Fibroblast of skin of scalp (primary cell): Measurements from ENCODE around the gene SHROOM3.
"Not testable (repeated sequence)": the region's sequence is repeated elsewhere in the genome, so short reads cannot be mapped to it uniquely, and the experiment has no call there.

Experiments used
- DNase-seq: peaks from one replicate; pipeline ENCODE4 v3.0.0-alpha.2; 2013

SHROOM3 gene

DNA sequence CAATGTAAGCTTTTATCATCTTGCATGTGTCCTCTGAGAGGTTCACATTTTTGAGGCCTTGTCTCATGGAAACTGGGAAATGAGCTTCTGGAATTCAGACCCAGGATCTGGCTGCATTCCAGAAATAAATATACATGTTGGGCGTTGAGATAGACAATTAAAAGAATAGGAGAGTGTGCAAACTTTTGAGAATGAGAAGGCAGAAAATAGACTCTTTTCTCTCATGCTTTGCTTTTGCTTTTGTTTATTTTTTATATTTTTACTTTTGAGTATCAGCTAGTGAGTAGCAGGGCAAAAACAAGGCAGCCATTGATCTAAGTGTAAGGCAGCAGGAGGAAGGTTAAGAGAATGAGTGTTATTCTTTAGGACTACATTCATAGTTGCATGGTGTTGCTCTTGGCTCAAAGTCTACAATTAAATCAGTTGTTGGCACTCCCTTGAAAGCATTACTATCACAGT lies 12.4 kb downstream of the SHROOM3 start:
- peak; percentile 92 for DNase-seq

DNA sequence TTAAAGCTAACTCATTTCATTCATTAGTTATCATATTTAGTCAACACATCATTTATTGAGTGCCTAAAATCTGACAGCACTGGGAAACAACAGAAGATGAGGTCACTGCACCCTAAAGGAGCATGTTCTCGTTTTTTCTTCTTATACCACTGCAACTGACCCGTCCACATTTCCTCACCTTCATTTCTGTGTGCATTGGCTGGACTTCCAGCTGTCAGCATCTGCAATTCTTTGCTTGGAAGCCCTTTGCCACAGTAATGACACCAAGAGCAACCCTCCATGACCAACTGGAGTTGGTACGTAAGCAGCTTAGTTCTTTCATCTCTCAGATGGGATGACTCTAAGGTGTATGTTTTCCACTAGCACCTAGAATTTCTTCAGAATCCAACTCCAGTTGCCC lies 13.2 kb downstream of the SHROOM3 start:
- no peak for DNase-seq

DNA sequence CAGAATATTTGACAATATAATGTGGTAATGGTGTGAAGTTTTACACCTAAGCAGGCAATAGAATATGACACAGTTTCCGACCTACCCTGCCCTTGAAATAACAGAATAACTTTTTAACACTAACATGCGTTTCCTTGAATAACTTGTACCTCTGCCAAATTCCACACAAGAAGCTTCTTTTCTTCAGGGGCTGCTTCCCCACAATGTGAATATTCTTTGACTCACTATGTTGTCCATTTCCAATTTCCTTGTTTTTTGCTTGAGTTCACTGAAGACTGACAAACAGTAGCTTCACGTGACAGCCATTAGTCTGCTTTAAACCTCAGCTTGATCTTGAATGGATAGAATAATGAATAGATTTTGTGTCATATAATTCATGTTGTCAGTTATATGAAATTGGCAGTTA lies 14.3 kb downstream of the SHROOM3 start:
- DNase-seq = peak; percentile 74

DNA sequence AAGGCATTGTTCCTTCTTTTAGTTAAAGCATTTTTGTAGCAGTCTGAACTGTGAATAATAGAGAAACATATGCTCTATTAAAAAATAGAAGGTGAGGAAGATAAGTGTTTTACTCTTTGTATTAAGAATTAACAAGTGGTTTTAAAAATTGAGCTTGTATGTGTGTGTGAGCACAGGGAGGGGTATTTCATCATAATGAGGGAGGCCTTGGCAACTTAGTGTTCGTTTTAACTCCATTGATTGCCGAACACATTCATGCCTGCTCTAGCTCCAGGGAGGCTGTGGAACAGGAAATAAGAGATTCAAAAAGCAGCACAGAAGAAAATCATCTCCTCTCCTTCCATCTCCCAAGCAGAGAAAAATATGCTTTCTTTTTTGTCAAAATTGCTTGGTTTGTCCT lies 14.8 kb downstream of the SHROOM3 start:
- DNase-seq = peak; percentile 41

DNA sequence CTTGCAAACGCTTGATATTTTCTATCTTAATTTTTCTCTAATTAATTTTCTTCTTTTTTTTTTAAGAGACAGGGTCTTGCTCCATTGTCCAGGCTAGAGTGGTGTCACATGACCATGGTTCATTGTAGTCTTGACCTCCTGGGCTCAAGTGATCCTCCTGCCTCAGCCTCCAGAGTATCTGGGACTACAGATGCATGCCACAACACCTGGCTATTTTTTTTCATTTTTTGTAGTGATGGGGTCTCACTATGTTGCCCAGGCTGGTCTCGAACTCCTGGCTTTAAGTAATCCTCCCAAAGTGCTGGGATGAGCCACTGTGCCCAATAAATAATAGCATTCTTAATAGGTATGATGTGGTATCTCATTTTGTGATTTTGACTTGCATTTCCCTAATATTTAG lies 18.2 kb downstream of the SHROOM3 start:
- DNase-seq = no peak

DNA sequence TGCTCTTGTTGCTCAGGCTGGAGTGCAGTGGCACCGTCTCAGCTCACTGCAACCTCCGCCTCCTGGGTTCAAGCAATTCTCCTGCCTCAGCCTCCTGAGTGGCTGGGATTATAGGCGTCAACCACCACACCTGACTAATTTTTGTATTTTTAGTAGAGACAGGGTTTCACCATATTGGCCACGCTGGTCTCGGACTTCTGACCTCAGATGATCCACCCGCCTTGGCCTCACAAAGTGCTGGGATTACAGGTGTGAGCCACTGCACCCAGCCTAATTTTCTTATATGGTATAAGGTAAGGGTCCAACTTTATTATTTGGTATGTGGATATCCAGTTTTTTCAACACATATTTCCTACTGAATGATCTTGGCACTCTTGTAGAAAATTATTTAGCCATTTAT lies 19.0 kb downstream of the SHROOM3 start:
- not testable (repeated sequence) for DNase-seq

DNA sequence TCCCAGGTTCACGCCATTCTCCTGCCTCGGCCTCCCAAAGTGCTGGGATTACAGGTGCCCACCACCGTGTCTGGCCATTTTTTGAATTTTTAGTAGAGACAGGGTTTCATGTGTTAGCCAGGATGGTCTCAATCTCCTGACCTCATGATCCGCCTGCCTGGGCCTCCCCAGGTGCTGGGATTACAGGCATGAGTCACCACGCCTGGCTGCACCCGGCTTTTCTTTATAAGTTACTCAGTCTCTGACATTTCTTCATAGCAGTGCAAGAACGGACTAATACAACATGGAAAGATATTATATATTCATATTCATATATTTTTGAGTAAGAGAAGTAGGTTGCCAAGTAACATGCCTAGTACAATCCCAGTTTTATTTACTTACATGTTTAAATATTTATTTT lies 22.9 kb downstream of the SHROOM3 start:
- DNase-seq = no peak

DNA sequence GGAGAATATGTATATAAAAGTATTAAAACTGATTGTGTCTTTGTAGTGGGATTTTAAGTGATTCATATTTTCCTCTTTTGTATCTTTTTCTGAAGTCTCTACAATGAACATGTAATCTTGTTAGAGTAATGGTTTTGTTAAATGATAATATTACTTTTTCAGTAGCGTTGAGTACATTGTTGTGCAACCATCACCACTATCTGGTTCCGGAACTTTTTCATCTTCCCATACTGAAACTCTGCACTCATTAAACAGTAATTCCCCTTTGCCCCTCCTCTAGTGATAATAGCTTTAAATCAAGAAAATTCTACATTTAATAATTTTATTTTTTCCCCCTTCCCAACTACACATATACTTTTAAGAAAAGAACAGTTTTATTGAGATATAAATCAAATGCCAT lies 23.3 kb downstream of the SHROOM3 start:
- no peak for DNase-seq

DNA sequence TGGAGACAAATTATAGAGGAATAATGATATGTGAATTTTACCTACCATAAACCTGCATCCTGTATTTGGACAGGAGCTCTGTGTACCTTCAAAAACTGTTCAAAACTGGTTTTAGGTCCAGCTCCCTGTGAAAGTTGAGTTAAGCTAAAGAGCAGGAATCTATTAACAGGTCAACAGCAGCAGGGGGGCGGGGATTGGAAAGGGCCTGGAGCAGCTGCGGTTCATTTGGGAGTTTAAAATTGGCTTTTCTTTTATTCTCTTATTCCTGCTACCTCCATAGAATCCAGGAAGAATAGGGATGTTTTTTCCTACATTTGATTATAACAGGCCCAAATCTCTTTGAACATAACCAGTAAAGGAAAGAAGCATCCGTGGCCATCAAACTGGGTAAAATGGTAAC lies 23.8 kb downstream of the SHROOM3 start:
- DNase-seq = peak; percentile 56

DNA sequence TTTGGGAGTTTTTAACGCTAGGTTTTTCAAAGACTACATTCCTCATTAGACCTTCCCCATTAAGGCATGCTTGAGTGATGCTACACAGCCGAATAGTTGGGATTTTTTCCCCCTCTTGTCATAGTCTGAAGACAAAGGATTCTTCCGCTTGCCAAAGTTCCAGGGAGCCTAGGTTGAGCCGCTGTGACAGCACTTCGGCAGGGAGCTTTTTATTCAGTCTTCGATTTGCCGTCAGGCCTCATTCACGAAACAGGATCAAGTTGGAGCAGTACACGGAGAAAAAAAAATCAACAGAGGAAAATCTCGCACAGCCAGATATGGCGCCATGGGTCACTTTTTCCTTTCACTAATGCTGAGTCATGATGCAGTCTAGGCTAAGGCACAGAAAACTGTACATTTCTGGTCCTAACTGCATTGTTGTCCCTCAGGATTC lies 24.3 kb downstream of the SHROOM3 start:
- peak; percentile 95 for DNase-seq

DNA sequence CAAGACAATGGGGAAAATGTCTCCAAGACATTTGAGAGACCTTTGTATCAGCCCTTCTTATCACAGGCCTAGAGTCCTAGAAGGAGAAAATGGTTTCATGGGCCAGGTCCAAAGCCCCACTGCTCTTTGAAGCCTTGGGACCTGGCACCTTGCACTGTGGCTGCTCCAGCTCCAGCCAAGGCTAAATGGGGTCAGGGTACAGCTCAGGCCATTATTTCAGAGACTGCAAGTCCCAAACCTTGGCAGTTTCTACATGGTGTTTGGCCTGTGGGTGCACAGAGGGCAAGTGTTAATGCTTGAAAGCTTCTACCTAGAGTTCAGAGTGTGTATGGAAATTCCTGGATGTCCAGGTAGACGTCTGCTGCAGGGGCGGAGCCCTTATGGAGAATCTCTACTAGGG lies 28.5 kb downstream of the SHROOM3 start:
- DNase-seq = no peak

DNA sequence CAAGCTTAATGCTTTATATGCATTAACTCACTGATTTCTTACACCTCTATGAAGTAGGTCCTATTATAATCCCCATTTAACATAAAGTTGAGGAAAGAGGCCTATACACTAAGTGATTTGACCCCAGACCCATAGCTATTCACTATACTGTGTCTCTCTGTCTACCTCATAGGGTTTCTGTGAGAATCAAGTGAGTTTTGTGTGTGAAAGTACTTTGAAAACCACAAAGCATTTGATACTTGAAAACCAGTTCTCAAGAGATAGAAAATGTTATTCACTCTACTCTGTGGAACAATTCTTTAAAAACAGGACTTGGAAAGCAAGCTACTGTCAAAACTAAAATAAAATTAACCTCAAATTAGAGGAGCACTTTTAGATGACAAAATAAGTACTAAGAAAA lies 35.0 kb downstream of the SHROOM3 start:
- no peak for DNase-seq

DNA sequence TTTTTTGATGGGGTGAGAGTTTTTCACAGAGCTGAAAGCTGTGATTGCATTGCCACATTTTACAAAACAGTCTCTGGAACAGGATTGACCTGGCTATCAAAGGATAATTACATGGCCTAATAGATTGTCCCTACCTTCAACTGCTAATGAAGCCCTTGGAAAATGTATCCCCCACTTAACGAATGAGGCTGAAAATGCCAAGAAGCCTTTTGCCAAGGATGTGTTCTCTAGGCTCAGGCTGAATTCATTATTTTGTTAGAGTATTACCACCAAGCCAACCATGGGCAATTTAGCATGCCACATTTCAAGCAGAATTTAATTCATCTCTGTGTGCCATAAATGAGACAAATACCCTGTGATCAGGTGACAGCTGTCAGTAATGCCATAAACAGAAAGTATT lies 35.5 kb downstream of the SHROOM3 start:
- no peak for DNase-seq

DNA sequence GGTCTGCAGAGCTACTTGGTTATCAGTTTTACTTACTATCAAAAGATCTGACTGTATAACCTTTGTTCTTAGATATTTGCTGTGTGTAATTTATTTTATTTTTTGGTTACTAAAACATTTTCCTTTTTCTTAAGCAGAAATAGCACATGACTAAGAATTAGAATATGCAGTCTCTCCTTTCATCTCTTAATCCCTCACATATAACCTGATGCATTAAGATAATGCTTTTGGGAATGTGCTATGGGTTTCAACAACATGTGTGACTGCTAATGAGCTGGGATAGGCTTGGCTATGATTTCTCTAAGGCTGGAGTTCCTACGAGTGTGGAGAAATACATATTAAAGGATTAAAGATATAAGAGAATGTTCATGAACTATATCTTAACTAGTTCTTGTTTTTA lies 41.5 kb downstream of the SHROOM3 start:
- no peak for DNase-seq

DNA sequence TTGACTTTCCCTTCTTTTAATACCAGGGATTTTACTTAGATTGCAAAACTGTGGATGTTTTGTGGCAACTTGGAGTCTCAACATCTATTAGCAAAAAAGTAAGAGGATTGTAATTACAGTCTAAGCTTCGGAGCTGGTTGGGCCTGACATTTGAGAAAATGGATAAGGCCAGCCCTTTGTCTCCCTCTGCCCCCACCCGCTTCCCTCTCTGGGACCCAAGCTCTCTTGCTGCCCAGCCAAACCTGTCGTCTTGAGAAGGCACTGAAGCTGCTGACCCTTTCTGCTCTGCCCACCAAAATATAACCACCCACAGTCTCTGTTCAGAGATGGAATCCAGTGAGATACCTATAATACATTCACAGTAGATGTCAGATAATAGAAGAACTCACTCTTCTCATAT lies 49.6 kb downstream of the SHROOM3 start:
- no peak for DNase-seq

DNA sequence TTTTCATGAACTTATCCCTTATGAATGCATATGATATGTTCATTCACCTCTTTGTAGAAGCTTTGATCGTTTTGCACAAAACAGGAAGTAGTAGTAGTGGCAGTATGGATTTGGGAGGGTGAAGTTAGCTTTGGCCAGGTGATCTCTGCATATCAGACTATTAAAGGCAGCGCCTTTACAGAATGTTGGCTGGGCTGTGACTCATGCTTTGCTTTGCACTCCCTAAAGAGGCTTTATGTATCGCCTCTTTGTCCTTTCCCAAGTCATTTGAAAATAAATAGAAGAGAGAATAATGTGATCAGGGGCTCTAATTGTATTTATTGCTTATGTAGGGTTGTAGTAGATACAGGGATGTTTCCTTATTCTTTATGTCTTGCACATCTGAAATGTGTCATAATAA lies 50.4 kb downstream of the SHROOM3 start:
- no peak for DNase-seq

DNA sequence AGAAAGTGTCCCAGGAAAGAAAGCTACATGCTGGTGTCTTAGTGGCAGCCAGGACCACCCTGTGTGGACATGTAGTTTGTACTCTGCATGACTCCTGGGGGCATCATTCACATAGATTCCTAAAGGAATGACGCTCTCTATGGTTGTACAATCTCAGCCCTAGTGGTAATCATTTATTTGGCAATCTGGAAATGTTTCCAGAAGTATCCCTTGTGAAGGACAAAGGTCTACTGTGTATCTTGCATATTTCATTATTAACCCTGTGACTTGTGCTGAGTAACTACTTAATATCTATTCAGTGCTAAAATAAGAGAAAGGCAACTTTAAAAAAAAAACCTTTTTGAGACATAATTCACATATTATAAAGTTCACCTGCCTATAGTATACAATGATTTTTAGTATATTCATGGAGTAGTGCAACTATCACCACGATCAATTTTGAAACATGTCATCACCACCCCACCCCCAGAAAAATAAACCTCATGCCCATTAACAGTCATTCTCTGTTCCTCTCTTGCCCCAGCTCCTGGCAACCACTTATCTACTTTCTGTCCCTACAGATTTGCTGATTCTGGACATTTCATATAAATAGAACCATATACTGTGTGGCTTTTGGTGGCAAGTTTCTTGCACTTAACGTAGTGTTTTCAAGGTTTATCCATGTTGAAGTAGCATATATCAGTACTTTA lies 51.7 kb downstream of the SHROOM3 start:
- DNase-seq = no peak

DNA sequence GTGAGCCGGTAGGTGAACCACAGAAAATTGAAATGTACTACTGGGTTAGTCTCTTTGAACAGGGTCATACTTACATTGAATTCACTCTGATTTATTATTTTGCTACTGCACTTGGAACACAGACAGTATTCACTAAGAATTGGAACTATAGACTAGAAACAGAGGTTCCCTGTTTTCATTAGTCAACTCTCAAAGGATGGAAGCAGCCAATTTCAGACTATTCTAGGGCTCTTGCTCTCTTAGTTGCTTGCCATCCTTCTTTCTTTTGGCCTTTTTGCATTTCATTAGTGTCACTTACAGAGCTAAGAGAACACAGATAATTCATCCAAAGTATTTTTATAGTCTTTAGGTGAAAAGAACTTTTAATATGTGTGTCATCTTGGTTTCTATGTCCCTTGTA lies 52.6 kb downstream of the SHROOM3 start:
- no peak for DNase-seq

DNA sequence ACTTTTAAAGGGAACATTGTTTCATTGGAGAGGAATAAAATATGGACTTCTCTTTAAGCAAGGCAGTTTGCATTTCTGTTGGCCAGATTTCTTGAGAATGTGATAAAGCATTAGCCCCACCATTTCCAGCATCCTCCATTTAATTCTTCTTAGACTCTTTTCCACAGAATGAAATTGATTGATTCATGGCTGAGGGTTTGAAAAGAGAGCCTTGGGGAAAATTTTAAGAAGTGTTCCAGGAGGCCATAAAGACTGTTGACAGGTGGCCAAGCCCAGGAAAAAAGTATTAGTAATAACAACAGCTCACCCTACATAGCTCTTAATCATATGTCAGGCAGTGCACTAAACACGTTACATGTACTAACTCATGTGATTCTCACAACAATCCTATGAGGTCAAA lies 53.4 kb downstream of the SHROOM3 start:
- DNase-seq = no peak

DNA sequence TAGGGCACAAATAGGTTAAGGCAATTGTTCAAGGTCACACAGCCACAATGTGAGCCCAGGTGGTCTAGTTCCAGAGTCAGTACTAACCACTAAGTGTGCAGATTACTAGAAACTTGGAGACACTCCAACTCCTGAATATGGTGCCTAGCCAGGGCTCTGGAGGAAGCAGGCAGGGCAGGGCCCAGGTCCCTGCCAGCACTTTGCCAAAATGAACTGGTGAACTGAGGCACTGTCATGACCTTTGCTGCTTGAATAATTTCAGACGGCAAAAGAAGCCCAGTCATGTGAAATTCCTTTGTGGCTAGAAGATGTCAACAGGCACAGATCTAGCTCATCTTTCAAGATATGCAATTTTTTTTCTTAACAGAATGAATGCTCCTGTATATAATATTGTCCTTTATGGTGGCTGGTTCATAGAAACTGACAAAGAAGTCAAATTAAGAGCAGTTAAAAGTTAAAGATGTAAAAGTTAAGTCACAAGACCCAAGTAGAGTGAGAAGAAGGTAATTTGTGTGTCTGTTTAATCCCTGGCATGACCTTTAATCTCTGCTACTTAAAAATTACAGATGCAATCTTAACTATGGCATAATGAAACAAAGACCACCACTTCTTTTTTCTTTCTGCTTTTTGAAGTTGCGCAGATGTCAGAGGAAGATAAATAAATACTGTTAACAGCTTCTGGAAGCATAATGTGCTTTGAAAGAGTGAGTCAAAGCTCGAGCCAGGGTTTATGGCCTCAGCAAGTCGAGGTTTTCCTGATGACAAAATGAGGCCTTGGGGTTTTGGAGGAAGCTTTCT lies 54.1 kb downstream of the SHROOM3 start:
- peak; percentile 13 for DNase-seq

DNA sequence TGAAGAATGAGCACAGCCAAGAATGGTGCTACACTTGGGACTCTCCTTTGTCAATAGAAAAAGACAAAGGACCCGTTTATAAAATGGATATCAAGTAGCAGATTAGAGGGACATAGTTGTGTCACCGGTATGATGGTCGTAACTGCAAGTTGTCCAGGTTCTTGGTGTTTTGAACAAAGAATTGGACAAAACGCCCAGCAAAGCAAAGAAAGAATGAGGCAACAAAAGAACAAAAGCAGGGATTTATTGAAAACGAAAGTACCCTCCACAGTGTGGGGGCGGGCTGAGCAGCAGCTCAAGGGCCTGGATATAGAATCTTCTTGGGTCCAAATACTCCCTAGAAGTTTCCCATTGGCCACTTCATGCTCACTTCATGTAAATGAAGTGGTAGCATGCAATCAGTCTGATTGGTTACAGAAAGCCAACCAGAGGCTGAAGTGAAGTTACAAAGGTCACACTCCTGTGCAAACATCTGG lies 54.7 kb downstream of the SHROOM3 start:
- no peak for DNase-seq

DNA sequence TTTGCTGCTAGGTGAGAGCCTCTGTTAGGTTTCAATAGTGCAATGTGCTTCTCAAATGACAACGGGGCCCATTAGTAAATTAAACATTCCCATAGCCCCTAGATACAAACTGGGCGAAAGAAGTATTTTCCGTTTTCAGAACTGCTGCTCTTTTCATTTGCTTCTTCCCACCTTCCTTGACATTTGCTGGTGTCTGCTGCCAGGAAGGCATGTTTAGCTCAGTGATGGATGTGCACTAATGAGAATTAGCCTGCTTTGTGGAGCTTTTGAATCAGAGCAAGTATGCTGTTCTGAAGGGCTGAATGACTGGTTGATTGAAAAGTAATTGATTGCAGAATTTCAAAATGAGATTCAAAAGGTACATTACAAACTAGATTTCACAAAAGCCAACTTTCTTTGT lies 57.0 kb downstream of the SHROOM3 start:
- DNase-seq = no peak

DNA sequence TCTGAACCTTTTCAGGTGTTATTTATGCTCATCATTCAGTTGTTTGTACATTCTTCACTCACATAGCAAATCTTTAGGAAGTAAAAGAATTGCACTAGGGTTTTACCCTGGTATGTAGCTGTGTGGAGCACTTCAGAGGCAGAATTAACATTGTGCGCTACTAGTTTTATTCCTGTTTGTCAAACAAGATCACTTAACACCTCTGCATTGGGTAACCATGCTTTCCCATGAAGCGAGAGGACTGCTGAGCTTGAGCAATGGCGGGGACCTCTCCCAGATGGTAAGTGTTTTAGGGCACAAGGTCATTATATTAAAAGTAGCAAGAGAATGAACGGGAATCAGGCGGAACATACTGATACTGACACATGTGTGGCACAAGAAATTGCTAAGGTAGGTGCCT lies 59.2 kb downstream of the SHROOM3 start:
- no peak for DNase-seq
